ENCODE measurements around the gene SEC24D.

GRCh38 chr4:118801895-118802575 lies 33.9 kb downstream of the SEC24D start:
- TF ChIP-seq, protein P1, sequence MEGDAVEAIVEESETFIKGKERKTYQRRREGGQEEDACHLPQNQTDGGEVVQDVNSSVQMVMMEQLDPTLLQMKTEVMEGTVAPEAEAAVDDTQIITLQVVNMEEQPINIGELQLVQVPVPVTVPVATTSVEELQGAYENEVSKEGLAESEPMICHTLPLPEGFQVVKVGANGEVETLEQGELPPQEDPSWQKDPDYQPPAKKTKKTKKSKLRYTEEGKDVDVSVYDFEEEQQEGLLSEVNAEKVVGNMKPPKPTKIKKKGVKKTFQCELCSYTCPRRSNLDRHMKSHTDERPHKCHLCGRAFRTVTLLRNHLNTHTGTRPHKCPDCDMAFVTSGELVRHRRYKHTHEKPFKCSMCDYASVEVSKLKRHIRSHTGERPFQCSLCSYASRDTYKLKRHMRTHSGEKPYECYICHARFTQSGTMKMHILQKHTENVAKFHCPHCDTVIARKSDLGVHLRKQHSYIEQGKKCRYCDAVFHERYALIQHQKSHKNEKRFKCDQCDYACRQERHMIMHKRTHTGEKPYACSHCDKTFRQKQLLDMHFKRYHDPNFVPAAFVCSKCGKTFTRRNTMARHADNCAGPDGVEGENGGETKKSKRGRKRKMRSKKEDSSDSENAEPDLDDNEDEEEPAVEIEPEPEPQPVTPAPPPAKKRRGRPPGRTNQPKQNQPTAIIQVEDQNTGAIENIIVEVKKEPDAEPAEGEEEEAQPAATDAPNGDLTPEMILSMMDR (IDR thresholded peaks at IDR 0.05; ENCODE audit: extremely low read depth in 1 of 2, insufficient read depth in 1 of 2, low read depth in 1 of 2, low read length in 2 of 2), result no peak
- TF ChIP-seq GATA2 (IDR thresholded peaks at IDR 0.05; ENCODE audit: insufficient read depth, insufficient read length, low read depth, low read length), result no peak
- no peak for TF ChIP-seq MAX (IDR thresholded peaks at IDR 0.05; ENCODE audit: insufficient read depth, insufficient read length)
- TF ChIP-seq POLR2AphosphoS5 (IDR thresholded peaks at IDR 0.05; ENCODE audit: insufficient read depth, low read depth, low read length), result no peak
